CD8-positive, alpha-beta memory T cell (primary cell): ENCODE results near the gene ST7L. TPM values are rescaled to one million over a fixed set of nuclear protein-coding genes. Genes with fewer than 3 reads are reported as not detected.

Experiments
- CTCF ChIA-PET: fragments of 350-600 bp; sonication (Branson Sonifier 250); formaldehyde crosslinking; loops from one replicate; lab custom pipeline; 2021; ENCODE audit warnings: antibody characterized with exemption; lab: Charles Lee
- POLR2A ChIA-PET: fragments of 350-600 bp; sonication (Branson Sonifier 250); formaldehyde crosslinking; loops from one replicate; lab custom pipeline; 2021; ENCODE audit warnings: antibody characterized with exemption; lab: Charles Lee
- DNase-seq, 5 donors: peaks; one replicate each; pipeline versions ENCODE4 v3.0.0 to v3.0.0-alpha.2; 2020 to 2022; ENCODE audit warnings: mixed read lengths in 1 of 5
- H3K27ac ChIP-seq: one replicate; pipeline ENCODE4 v1.7.0; 2013; ENCODE audit warnings: low read depth, mild to moderate bottlenecking, low read length, moderate library complexity
- H3K27me3 ChIP-seq: 2 replicates; pipeline ENCODE4 v1.7.0; 2013; ENCODE audit warnings: low read length, mild to moderate bottlenecking; ENCODE audit not compliant: insufficient read depth, poor library complexity, severe bottlenecking
- H3K36me3 ChIP-seq: 2 replicates; pipeline ENCODE4 v1.7.0; 2013; ENCODE audit warnings: mild to moderate bottlenecking, low read length, moderate library complexity; ENCODE audit not compliant: insufficient read depth
- H3K4me1 ChIP-seq: 2 replicates; pipeline ENCODE4 v1.7.0; 2013; ENCODE audit warnings: mild to moderate bottlenecking, low read length, moderate library complexity; ENCODE audit not compliant: insufficient read depth
- H3K4me3 ChIP-seq: 2 replicates; pipeline ENCODE4 v1.7.0; 2013; ENCODE audit warnings: mild to moderate bottlenecking, low read length
- H3K9me3 ChIP-seq: 2 replicates; pipeline ENCODE4 v1.7.0; 2013; ENCODE audit warnings: mild to moderate bottlenecking, low read length
- H3K27ac Mint-ChIP-seq, 8 donors: one replicate each; pipeline ENCODE4 v1.8.0; 2020 to 2021; ENCODE audit warnings: mixed read lengths in 8 of 8, mild to moderate bottlenecking in 6 of 8, inconsistent platforms in 3 of 8, moderate library complexity in 3 of 8
- H3K27me3 Mint-ChIP-seq, 2 donors: one replicate each; pipeline ENCODE4 v1.8.0; 2020 to 2021; ENCODE audit warnings: mixed read lengths in 2 of 2, mild to moderate bottlenecking in 1 of 2, moderate library complexity in 1 of 2
- H3K36me3 Mint-ChIP-seq, 3 donors: one replicate each; pipeline ENCODE4 v1.8.0; 2020 to 2021; ENCODE audit warnings: mixed read lengths in 3 of 3, inconsistent platforms in 1 of 3, mild to moderate bottlenecking in 1 of 3
- H3K4me1 Mint-ChIP-seq, 3 donors: one replicate each; pipeline ENCODE4 v1.8.0; 2020 to 2021; ENCODE audit warnings: mixed read lengths in 3 of 3, inconsistent platforms in 1 of 3, mild to moderate bottlenecking in 1 of 3
- H3K4me3 Mint-ChIP-seq, 7 donors: one replicate each; pipeline ENCODE4 v1.8.0; 2020 to 2021; ENCODE audit warnings: mixed read lengths in 7 of 7, mild to moderate bottlenecking in 6 of 7, moderate library complexity in 4 of 7, inconsistent platforms in 2 of 7
- H3K9me3 Mint-ChIP-seq, 5 donors: one replicate each; pipeline ENCODE4 v1.8.0; 2020 to 2022; ENCODE audit warnings: mixed read lengths in 5 of 5, mild to moderate bottlenecking in 3 of 5, moderate library complexity in 2 of 5, inconsistent platforms in 1 of 5
- polyA plus RNA-seq: library from polyadenylated mRNA; unstranded; fragments of 300-500 nt; fragmentation: Illumina TruSeq; gene quantifications from one replicate; pipeline ENCODE4 v1.2.3, GENCODE V29; 2021
- total RNA-seq, 2 experiments: library from RNA; stranded (reverse); gene quantifications; one replicate each; pipeline ENCODE4 v1.2.3, GENCODE V29; 2021

ST7L gene
- total and polyA plus RNA-seq, 3 experiments from 2014 or later, result 11.3 to 12.2 (median 11.6) TPM

- ChIA-PET CTCF (no interaction called here), POLR2A (no interaction called here)
- H3K9me3 ChIP-seq, result no peaks in the 10 kb centered on the region
- H3K36me3 ChIP-seq, result no peaks in the 10 kb centered on the region
- H3K27me3 Mint-ChIP-seq, result no peaks in the 10 kb centered on the region
- H3K9me3 Mint-ChIP-seq, result no peaks in the 10 kb centered on the region
- peak overlapping the region in 7 of 8 donors; percentile 18 to 88 (median 81) for H3K27ac Mint-ChIP-seq
- peaks cover 0 to 21% (median 12%) of the 10 kb centered on the region in 3 donors for H3K36me3 Mint-ChIP-seq
- no peak overlapping the region for H3K27ac ChIP-seq
- H3K27me3 ChIP-seq, result no peaks in the 10 kb centered on the region
- peaks cover 30% of the 10 kb centered on the region for H3K4me1 ChIP-seq
- peak overlapping the region in 3 of 7 donors; percentile 1 to 14 (median 5) for H3K4me3 Mint-ChIP-seq
- no peak for DNase-seq
- no peak overlapping the region for H3K4me3 ChIP-seq
- H3K4me1 Mint-ChIP-seq, result peaks cover 61 to 75% (median 73%) of the 10 kb centered on the region in 3 donors
These were observed 19.1 kb upstream of the ST7L start for GRCh38 chr1:112638110-112638428.

DNA sequence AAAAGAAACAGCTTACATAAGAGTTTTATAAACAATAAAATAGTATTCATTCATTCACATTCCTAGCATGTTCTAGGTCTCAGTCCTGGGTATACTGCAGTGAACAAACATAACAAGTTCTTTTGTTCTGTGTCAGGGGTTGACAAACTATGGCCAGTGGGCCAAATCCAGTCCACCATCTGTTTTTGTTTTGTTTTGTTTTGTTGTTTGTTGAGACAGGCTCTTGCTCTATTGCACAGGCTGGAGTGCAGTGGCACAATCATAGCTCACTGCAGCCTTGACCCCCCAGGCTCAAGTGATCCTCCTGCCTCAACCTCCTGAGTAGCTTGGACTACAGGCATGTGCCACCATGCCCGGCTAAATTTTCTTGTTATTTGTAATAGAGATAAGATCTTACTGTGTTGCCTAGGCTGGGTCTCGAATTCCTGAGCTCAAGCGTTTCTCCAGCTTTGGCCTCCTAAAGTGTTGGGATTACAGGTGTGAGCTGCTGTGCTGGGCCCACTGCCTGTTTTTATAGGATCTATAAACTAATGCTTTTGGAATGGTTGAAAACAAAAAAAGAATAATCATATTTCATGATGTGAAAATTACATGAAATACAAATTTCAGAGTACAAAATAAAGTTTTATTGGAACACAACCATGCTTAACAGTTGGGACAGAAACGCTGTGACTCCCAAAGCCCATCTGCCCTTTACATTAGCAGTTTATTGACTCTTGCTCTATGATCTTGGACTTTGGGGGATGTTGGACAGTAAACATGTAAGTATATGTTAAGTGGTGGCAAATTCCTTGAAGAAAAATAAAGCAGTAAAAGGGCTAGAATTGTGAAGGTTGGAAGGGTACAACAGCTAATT, 18.5 kb upstream of the ST7L start:
- Mint-ChIP-seq H3K27me3 (no peaks in the 10 kb centered on the region), H3K4me1 (peaks cover 60 to 75% (median 73%) of the 10 kb centered on the region in 3 donors), H3K36me3 (peaks cover 0 to 21% (median 11%) of the 10 kb centered on the region in 3 donors), H3K9me3 (no peaks in the 10 kb centered on the region), H3K27ac (peak overlapping the region; percentile 60 to 89 (median 81)), H3K4me3 (peak overlapping the region in 5 of 7 donors; percentile 2 to 66 (median 9))
- CTCF ChIA-PET, result interaction anchor here (0.6 kb wide), 1 partner anchor 25 kb away, joined by 3 read pairs; no protein-coding TSS in a partner anchor
- no peaks in the 10 kb centered on the region for H3K27me3 ChIP-seq
- no peaks in the 10 kb centered on the region for H3K9me3 ChIP-seq
- POLR2A ChIA-PET, result no interaction called here
- H3K27ac ChIP-seq, result no peak overlapping the region
- H3K36me3 ChIP-seq, result no peaks in the 10 kb centered on the region
- no peak for DNase-seq
- peaks cover 35% of the 10 kb centered on the region for H3K4me1 ChIP-seq
- no peak overlapping the region for H3K4me3 ChIP-seq

DNA sequence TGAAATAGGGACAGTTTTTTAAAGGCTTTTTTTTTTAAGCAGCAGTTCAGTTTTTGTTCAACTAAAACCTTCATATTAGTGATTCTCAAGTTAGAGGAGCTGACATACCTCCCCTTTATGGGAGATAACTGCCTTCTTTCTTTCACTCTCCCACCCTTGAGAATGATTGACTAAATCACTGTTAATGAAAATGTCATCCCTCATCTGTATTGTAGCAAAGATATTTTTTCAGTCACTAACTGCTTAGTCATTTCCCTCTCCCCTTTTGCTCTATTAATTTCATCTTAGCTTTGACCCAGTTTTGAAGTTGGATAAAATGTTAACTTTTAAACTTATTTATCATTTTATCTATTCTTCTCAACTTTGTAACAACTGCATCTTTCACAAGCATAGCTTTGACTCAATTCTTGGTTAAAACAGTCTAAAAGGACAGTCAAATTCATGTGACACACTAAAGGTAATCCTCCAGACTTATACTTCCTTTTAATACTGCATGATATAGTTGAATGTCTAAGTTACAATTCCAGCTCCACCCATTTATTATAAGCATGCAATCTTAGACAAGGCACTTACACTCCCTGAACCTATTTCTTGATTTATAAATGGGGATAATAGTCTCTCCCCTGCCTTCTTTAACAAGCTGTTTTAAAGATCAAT, 17.8 kb upstream of the ST7L start:
- ChIA-PET POLR2A (interaction anchor here (0.8 kb wide), 1 partner anchor 38 kb away, joined by 3 read pairs; no protein-coding TSS in a partner anchor), CTCF (interaction anchor here (0.6 to 1.3 kb wide), 2 partner anchors 26 to 34 kb away, joined by 3 to 4 read pairs; no protein-coding TSS in a partner anchor)
- no peak for DNase-seq
- Histone ChIP-seq H3K27ac (peak overlapping the region; percentile 2), H3K4me3 (no peak overlapping the region), H3K4me1 (peaks cover 42% of the 10 kb centered on the region), H3K9me3 (no peaks in the 10 kb centered on the region), H3K36me3 (no peaks in the 10 kb centered on the region), H3K27me3 (no peaks in the 10 kb centered on the region)
- Mint-ChIP-seq H3K9me3 (no peaks in the 10 kb centered on the region), H3K36me3 (peaks cover 0 to 23% (median 10%) of the 10 kb centered on the region in 3 donors), H3K4me1 (peaks cover 60 to 75% (median 73%) of the 10 kb centered on the region in 3 donors), H3K27ac (peak overlapping the region; percentile 41 to 89 (median 78)), H3K27me3 (no peaks in the 10 kb centered on the region), H3K4me3 (peak overlapping the region; percentile 2 to 66 (median 25))

DNA sequence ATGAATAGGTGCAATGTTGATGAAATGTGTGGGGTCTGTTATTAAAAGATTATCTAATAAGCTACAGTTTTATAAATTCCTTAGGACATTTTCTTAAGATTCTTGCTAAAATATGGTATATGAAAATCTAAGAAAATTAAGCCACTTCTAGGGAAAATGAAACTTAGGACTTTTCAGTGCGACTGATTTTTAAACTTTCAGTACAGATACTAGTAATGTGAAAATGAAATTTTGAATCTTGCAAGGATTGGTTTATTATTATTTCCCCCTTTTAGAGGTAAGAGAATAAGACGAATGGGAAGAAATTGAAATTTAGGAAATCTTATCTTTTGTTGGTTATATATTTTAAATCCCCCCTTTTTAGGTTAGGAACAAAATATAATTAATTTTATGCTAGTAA, 17.1 kb upstream of the ST7L start:
- Mint-ChIP-seq H3K9me3 (no peaks in the 10 kb centered on the region), H3K36me3 (peaks cover 0 to 30% (median 10%) of the 10 kb centered on the region in 3 donors), H3K27me3 (no peaks in the 10 kb centered on the region), H3K4me3 (peak overlapping the region in 6 of 7 donors; percentile 58 to 88 (median 62)), H3K4me1 (peaks cover 64 to 78% (median 74%) of the 10 kb centered on the region in 3 donors), H3K27ac (peak overlapping the region; percentile 26 to 95 (median 88))
- Histone ChIP-seq H3K9me3 (no peaks in the 10 kb centered on the region), H3K27ac (no peak overlapping the region), H3K27me3 (no peaks in the 10 kb centered on the region), H3K36me3 (no peaks in the 10 kb centered on the region), H3K4me1 (peaks cover 48% of the 10 kb centered on the region), H3K4me3 (no peak overlapping the region)
- no peak for DNase-seq
- CTCF ChIA-PET, result interaction anchor here (1.3 kb wide), 1 partner anchor 35 kb away, joined by 4 read pairs; no protein-coding TSS in a partner anchor
- POLR2A ChIA-PET, result interaction anchor here (0.6 to 0.8 kb wide), 2 partner anchors 17 to 39 kb away, joined by 3 read pairs; no protein-coding TSS in a partner anchor

DNA sequence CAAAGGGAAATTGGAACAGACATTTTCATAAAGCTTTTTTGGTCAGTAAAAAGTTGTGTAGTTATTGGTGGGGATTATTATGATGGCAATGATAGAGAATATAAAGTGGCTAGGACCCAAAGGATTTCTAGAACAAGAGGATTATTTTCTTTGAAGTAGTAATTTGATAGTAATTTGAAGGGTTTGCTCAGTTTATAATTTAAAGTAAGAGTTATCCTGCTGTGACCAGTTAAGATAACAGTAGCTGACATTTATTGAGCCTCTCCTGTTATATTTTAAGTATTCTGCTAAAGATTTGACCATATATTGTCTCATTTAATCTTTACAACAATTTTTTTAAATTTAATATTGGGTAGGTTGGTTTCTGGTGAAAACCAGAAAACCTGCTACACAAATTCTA, 15.4 kb upstream of the ST7L start:
- Mint-ChIP-seq H3K4me3 (peak overlapping the region in 4 of 7 donors; percentile 0 to 44 (median 20)), H3K36me3 (peaks cover 0 to 41% (median 15%) of the 10 kb centered on the region in 3 donors), H3K27ac (peak overlapping the region; percentile 13 to 88 (median 58)), H3K4me1 (peaks cover 74 to 88% (median 87%) of the 10 kb centered on the region in 3 donors), H3K9me3 (no peaks in the 10 kb centered on the region), H3K27me3 (no peaks in the 10 kb centered on the region)
- ChIA-PET POLR2A (no interaction called here), CTCF (no interaction called here)
- DNase-seq, result no peak
- H3K27ac ChIP-seq, result no peak overlapping the region
- no peak overlapping the region for H3K4me3 ChIP-seq
- H3K9me3 ChIP-seq, result no peaks in the 10 kb centered on the region
- peaks cover 59% of the 10 kb centered on the region for H3K4me1 ChIP-seq
- H3K27me3 ChIP-seq, result no peaks in the 10 kb centered on the region
- H3K36me3 ChIP-seq, result no peaks in the 10 kb centered on the region

DNA sequence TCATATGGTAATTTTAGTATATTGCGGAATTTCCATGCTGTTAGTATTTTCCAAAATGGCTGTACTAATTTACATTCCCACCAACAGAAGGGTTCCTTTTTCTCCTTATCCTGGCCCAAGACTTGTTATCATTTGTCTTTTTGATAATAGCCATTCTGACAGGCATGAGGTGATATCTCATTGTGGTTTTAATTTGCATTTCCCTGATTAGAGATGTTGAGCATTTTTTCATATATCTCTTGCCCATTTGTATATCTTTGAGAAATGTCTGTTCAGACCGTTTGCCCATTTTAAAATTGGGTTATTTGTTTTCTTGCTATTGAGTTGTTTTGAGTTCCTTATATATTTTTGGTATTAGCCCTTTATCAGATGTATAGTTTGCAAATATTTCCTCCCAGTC, 14.7 kb upstream of the ST7L start:
- H3K27ac ChIP-seq, result no peak overlapping the region
- Mint-ChIP-seq H3K4me1 (peaks cover 78 to 91% (median 90%) of the 10 kb centered on the region in 3 donors), H3K36me3 (peaks cover 0 to 44% (median 19%) of the 10 kb centered on the region in 3 donors), H3K4me3 (peak overlapping the region; percentile 0 to 44 (median 20)), H3K27ac (peak overlapping the region in 7 of 8 donors; percentile 34 to 88 (median 70)), H3K27me3 (no peaks in the 10 kb centered on the region), H3K9me3 (no peaks in the 10 kb centered on the region)
- H3K36me3 ChIP-seq, result no peaks in the 10 kb centered on the region
- H3K4me1 ChIP-seq, result peaks cover 66% of the 10 kb centered on the region
- no peak overlapping the region for H3K4me3 ChIP-seq
- POLR2A ChIA-PET, result no interaction called here
- H3K9me3 ChIP-seq, result no peaks in the 10 kb centered on the region
- no peak for DNase-seq
- H3K27me3 ChIP-seq, result no peaks in the 10 kb centered on the region
- CTCF ChIA-PET, result no interaction called here

DNA sequence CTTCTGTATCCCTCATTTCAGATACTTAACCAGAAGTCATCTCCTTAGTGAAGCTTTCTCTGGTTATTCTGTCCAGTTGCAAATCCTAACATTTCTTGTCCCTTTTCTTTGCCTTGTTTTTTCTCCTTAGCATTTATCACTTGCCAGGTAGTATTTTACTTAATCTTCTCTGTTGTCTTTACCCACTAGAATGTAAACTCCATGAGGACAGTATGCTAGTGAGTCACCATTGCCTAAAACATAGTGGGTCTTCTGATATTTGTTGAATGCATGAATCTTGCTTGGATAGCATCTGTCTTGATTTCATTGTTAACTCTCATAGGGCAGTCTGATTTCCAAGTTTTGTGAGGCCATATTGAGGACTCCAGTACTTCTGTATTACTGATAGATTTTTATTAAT, 10.3 kb upstream of the ST7L start:
- DNase-seq, result no peak
- Mint-ChIP-seq H3K4me3 (peak overlapping the region in 6 of 7 donors; percentile 6 to 77 (median 8)), H3K27ac (peak overlapping the region; percentile 1 to 76 (median 57)), H3K36me3 (peaks cover 0 to 74% (median 19%) of the 10 kb centered on the region in 3 donors), H3K4me1 (peaks cover 85 to 96% (median 96%) of the 10 kb centered on the region in 3 donors), H3K27me3 (no peaks in the 10 kb centered on the region), H3K9me3 (no peaks in the 10 kb centered on the region)
- Histone ChIP-seq H3K4me1 (peaks cover 89% of the 10 kb centered on the region), H3K27ac (no peak overlapping the region), H3K36me3 (peaks cover 3% of the 10 kb centered on the region), H3K9me3 (no peaks in the 10 kb centered on the region), H3K27me3 (no peaks in the 10 kb centered on the region), H3K4me3 (no peak overlapping the region)
- CTCF ChIA-PET, result no interaction called here
- POLR2A ChIA-PET, result no interaction called here
